Measurements from ENCODE around the gene GLOD4.
A peak's percentile ranks its signal among the peaks of the same experiment; 100 is the strongest.
"Not testable (repeated sequence)": the region's sequence is repeated elsewhere in the genome, so short reads cannot be mapped to it uniquely, and the experiment has no call there.

GLOD4 gene

GRCh38 chr17:773016-773415, 9.1 kb downstream of the GLOD4 start:
- DNase-seq: no peak

- no peak for DNase-seq
Observed at GRCh38 chr17:767076-767475, 15.0 kb downstream of the GLOD4 start.

DNA sequence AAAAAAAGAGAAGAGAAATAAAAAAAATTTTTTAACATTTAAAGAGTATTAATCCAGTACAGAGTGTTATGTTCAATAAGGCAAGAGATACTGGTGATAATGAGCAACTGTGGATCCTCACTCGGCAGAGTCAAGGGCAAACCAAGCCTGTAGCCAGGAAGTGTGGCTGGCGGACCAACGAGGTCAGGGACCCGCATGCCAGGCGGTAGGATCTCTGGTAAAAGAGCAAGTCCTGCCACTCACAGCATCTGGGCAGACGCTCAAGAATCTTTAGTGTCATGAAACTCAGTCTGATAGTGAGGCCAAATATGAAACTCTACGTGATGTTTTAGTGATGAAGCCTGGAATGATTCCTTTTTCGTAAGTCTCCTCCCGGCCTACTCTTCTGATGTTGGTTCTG, 21.7 kb downstream of the GLOD4 start:
- DNase-seq: no peak

GRCh38 chr17:759964-760363, 22.1 kb downstream of the GLOD4 start:
- no peak for DNase-seq

- not testable (repeated sequence) for DNase-seq
Observed at GRCh38 chr17:756010-756567, 26.0 kb downstream of the GLOD4 start.

- not testable (repeated sequence) for DNase-seq
Observed at GRCh38 chr17:755319-755961, 26.6 kb downstream of the GLOD4 start.

DNA sequence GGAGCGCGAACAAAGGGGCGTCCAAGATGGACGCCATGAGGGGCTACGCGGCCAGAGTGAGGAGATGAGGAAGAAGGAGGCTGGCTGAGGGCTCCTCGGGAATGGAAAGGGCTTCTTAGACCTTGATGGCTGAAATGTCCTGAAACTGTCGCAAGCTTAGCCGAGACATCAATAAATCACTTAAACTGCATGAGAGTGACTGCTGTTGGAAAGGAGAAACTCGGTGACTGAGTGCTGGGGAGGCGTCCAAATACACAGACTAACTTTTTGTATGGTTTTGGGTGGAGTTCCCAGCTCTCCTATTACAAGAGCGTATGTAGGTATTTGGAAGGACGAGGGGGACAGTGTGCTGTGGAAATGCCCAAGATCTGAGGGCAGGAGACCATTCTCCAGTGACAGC, 28.7 kb downstream of the GLOD4 start:
- DNase-seq: no peak

DNA sequence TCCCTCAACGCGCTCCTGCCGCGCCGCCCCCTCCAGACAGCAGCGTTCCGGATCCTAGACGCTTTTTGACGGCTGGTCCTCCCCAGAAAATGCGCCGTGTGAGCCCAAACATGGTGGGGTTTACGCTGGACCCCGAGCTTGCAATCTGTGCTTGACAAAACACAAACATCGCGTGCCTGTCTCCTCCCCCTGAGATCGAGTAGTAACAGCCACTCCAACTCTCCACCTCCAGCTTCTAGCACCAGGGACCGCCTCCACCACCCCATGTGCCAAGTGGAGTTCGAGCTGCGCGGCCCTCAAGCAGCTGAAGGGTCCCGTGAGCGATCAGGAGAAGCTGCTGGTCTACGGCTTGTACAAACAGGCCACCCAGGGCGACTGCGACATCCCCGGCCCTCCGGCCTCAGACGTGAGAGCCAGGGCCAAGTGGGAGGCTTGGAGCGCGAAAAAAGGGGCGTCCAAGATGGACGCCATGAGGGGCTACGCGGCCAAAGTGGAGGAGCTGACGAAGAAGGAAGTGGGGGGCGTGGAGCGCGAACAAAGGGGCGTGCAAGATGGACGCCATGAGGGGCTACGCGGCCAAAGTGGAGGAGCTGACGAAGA, 29.4 kb downstream of the GLOD4 start:
- no peak for DNase-seq

- DNase-seq: peak; percentile 70
Observed at GRCh38 chr17:752002-752619, 30.0 kb downstream of the GLOD4 start, which contains the start of gene GEMIN4. Gene GEMIN4 (minus strand): TSS chr17:752264. CDS start chr17:752142, 122 bp downstream.

- DNase-seq: no peak
Observed at GRCh38 chr17:751269-752001, 30.6 kb downstream of the GLOD4 start.

GRCh38 chr17:750431-751037, 31.5 kb downstream of the GLOD4 start:
- DNase-seq: no peak

GRCh38 chr17:749359-749758, 32.7 kb downstream of the GLOD4 start:
- not testable (repeated sequence) for DNase-seq

DNA sequence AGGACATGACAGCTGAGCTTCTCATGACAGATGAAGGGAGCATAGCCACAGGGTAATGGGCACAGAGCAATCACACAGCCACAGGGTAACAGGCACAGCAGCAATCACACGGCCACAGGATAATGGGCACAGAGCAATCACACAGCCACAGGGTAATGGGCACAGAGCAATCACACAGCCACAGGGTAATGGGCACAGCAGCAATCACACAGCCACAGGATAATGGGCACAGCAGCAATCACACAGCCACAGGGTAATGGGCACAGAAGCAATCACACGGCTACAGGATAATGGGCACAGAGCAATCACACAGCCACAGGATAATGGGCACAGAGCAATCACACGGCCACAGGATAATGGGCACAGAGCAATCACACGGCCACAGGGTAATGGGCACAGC, 33.5 kb downstream of the GLOD4 start:
- not testable (repeated sequence) for DNase-seq

DNA sequence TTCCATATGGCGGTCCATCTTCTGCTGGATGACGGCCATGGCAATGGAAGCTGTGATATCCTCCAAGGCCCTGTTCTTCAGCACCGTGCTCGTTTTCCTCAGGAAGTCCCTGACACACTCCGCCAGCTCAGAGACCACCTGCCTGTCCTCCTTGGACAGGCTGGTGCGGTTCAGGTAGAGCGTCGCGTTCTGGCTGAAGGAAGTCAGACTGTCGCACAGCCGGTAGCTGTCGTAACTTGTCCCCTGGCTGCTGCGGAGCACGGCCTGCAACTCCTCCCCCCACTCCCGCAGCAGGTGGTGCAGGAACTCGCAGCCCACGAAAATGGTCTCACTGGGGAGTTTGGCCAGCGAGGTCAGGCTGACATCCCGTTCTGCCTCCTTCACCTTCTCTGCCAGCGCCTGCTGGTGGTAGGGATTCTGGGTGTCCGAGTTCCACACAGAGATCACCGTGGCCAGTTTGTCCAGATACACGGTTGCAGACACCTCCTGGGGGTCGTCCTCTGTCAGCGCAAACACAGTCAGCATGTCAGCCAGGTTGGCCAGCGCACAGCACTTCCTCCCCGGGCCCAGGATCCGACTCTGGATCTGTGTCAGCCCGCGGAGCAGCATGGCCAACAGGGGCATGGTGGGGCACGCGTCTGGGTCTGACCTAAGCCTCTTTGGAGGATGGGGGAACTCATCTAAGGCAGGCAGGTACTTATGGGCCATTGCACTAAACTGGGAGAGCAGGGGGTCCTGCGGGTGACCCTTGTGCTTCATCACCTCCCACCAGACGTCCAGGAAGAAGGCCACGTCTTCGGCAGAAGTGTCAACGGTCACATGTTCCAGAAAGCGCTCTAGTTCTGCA, 35.1 kb downstream of the GLOD4 start:
- DNase-seq: no peak

DNA sequence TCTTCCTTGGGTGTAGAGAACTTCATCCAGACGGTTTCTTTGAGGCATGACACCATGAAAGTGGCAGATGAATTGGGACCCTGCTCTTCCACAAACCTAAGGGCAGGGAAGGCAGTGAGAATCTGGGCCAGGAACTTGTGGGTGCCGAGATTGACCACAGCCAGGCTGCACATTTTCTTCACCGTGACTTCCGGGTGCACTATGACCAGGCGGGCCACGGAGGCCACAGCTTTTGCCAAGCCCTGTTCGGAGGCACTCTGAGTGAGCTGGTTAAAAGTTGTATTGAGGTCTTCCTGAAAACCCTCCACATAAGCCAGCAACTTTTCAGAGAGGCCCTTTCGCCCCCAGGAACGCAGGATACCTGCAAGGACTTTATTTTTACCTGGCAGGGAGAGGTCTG, 35.9 kb downstream of the GLOD4 start:
- DNase-seq: no peak

DNA sequence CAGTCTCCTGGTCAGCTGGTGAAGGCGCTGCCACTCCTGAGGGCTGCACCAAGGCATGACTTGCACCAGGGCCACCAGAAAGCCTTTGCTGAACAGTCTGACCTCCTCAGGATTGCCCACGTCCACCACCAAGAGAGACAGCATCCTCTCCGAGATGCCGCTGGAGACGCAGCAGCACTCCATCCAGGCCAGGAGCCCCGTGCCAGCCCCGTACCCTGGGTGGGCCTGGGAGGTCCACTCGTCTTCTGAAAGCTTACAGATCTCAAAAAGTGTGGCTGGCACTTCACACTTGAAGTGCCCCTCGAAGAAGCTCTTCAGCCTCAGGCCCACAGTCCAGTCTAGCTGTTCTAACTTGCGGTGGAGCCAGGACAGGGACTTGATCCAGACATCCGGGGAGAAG, 36.7 kb downstream of the GLOD4 start:
- DNase-seq: no peak

DNA sequence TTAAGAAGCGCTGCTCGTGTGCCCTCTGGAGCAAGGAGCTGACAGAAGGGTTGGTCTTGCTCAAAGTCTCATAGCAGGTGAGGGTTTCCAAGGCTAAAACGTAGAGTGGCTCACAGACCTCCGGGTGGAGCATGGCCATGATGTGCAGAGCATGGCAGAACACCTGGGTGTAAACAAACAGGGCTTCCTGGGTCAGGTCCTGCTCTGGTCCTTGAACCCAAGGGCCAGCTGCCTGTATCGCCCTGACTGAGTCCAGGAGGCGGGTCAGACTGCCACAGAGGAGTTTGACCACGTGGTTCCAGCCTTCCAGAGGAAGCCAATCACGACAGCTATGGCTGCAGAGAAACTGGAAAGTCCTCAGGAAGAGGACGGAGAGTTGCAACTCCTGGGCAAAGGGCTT, 37.1 kb downstream of the GLOD4 start:
- DNase-seq: no peak

GRCh38 chr17:743139-743538, 38.9 kb downstream of the GLOD4 start:
- no peak for DNase-seq

- DNase-seq: no peak
Observed at GRCh38 chr17:742147-742793, 39.8 kb downstream of the GLOD4 start.

- no peak for DNase-seq
Observed at GRCh38 chr17:740240-741017, 41.7 kb downstream of the GLOD4 start.

Measured in NCI-H226 (cell line).